Left lung (tissue), 10 donors: ENCODE data around the gene PTGDS. TPM values are rescaled to one million over a fixed set of nuclear protein-coding genes. Genes with fewer than 3 reads are reported as not detected.

Source experiments
- ATAC-seq: fragments of 200-7000 bp; cut with Tn5 transposase; one replicate; pipeline ENCODE4 v1.9.1; 2020; ENCODE audit warnings: moderate library complexity
- DNase-seq, 4 donors: peaks; one replicate each; pipeline ENCODE4 v3.0.0-alpha.2; 2013 to 2020
- H3K27ac ChIP-seq, 2 donors: fragments of 200-600 bp; sonication (generic) in 1 of 2; one replicate each; pipeline versions ENCODE4 v1.5.0 to v1.8.0; 2020 to 2021
- H3K27me3 ChIP-seq, 2 donors: fragments of 200-600 bp; sonication (generic) in 1 of 2; one replicate each; pipeline versions ENCODE4 v1.5.0 to v1.8.0; 2020 to 2021
- H3K36me3 ChIP-seq, 2 donors: fragments of 200-600 bp; sonication (generic) in 1 of 2; one replicate each; pipeline versions ENCODE4 v1.5.0 to v1.8.0; 2020 to 2021
- H3K4me1 ChIP-seq, 2 donors: fragments of 200-600 bp; one replicate each; pipeline ENCODE4 v1.8.0; 2021
- H3K4me3 ChIP-seq, 2 donors: fragments of 200-600 bp; sonication (generic) in 1 of 2; one replicate each; pipeline versions ENCODE4 v1.5.0 to v1.8.0; 2020 to 2021; ENCODE audit warnings: mild to moderate bottlenecking in 1 of 2
- H3K9me3 ChIP-seq, 2 donors: fragments of 200-600 bp; sonication (generic) in 1 of 2; one replicate each; pipeline versions ENCODE4 v1.5.0 to v1.8.0; 2020 to 2021
- CTCF ChIP-seq, 2 donors: fragments of 200-600 bp; sonication (generic) in 1 of 2; IDR thresholded peaks; one replicate each; pipeline versions ENCODE4 v1.5.0 to v1.8.0; 2021; ENCODE audit warnings: antibody characterized with exemption in 2 of 2
- intact Hi-C, 2 donors: fragments of 100-400 bp; cut with DNase I; formaldehyde crosslinking; loops; one replicate each; pipeline versions ENCODE4 v1.11.2 to v1.14.2; 2022
- polyA plus RNA-seq, 6 donors: library from polyadenylated mRNA; unstranded; fragments of 120-200 nt; gene quantifications; one replicate each; pipeline ENCODE4 v1.2.1, GENCODE V29; 2013; ENCODE audit not compliant: insufficient read length in 6 of 6
- total RNA-seq, 2 donors: library from RNA; stranded (reverse); fragmentation: NEBNext Ultra II Directional; extraction: Animal tissue kit (Norgen Biotek cat#: 25700); gene quantifications; one replicate each; pipeline ENCODE4 v1.2.1, GENCODE V29; 2021
- donor health status: DM: no; HTN: yes; CAD: no.
- donor health status: DM: no; HTN: no; CAD: no.

PTGDS gene
- total and polyA plus RNA-seq, 8 donors: 23.7 to 137 (median 37.7) TPM

- TF ChIP-seq CTCF (IDR thresholded peaks at IDR 0.05): no peak
- intact Hi-C loops: no loop called here
- Histone ChIP-seq H3K4me3 (no peak overlapping the region), H3K27me3 (peaks cover 24 to 62% of the 10 kb centered on the region in 2 donors), H3K27ac (peak overlapping the region; percentile 69 to 78), H3K9me3 (no peaks in the 10 kb centered on the region), H3K36me3 (no peaks in the 10 kb centered on the region), H3K4me1 (peaks cover 9 to 21% of the 10 kb centered on the region in 2 donors)
- ATAC-seq (no peak), DNase-seq (no peak)
Measured at GRCh38 chr9:136981588-136982231, 4.4 kb downstream of the PTGDS start.

- Histone ChIP-seq H3K27ac (peak within 1 kb of the TSS; percentile 69 to 78), H3K27me3 (peaks cover 24 to 60% of the 10 kb centered on the region in 2 donors), H3K4me1 (peaks cover 3 to 13% of the 10 kb centered on the region in 2 donors), H3K36me3 (no peaks in the 10 kb centered on the region), H3K9me3 (no peaks in the 10 kb centered on the region), H3K4me3 (no peak within 1 kb of the TSS)
- intact Hi-C loops: no loop called here
- no peak for DNase-seq
- no peak for TF ChIP-seq CTCF (IDR thresholded peaks at IDR 0.05)
- ATAC-seq: no peak
Measured at GRCh38 chr9:136982232-136983051, 5.1 kb downstream of the PTGDS start, which contains the start of gene LCNL1. TSS of gene LCNL1 (plus strand) at chr9:136982993. CDS start at chr9:136983587, 594 bp downstream.

- ATAC-seq (no peak), DNase-seq (no peak)
- no peak for TF ChIP-seq CTCF (IDR thresholded peaks at IDR 0.05)
- Histone ChIP-seq H3K9me3 (no peaks in the 10 kb centered on the region), H3K4me3 (no peak overlapping the region), H3K27me3 (peaks cover 24 to 53% of the 10 kb centered on the region in 2 donors), H3K27ac (no peak overlapping the region), H3K4me1 (peaks cover 0 to 6% of the 10 kb centered on the region in 2 donors), H3K36me3 (no peaks in the 10 kb centered on the region)
- intact Hi-C loops: no loop called here
Measured at GRCh38 chr9:136983167-136983566, 5.9 kb downstream of the PTGDS start.

- H3K4me1 ChIP-seq: peaks cover 0 to 5% of the 10 kb centered on the region in 2 donors
- intact Hi-C loops: no loop called here
- no peaks in the 10 kb centered on the region for H3K36me3 ChIP-seq
- DNase-seq: no peak
- TF ChIP-seq CTCF (IDR thresholded peaks at IDR 0.05): no peak
- no peaks in the 10 kb centered on the region for H3K9me3 ChIP-seq
- no peak for ATAC-seq
- H3K27ac ChIP-seq: no peak overlapping the region
- no peak overlapping the region for H3K4me3 ChIP-seq
- H3K27me3 ChIP-seq: peaks cover 24 to 52% of the 10 kb centered on the region in 2 donors
Measured at GRCh38 chr9:136983656-136984314, 6.5 kb downstream of the PTGDS start.
